Colon (tissue), 2 donors: Measurements from ENCODE around the gene ST6GALNAC5.
"Not testable (repeated sequence)": the region's sequence is repeated elsewhere in the genome, so short reads cannot be mapped to it uniquely, and the experiment has no call there.

Source experiments
- FAIRE-seq: peaks from 2 replicates; lab custom pipeline; 2012; peaks lifted over from hg19 to GRCh38; lab: Jason Lieb, UNC
- donor health status: control.
- donor health status: control.

ST6GALNAC5 gene

GRCh38 chr1:76868154-76868882, 1.0 kb downstream of the ST6GALNAC5 start:
- FAIRE-seq = no peak

- FAIRE-seq = no peak
These were observed 1.6 kb downstream of the ST6GALNAC5 start for GRCh38 chr1:76868916-76869315.

- no peak for FAIRE-seq
These were observed 2.8 kb downstream of the ST6GALNAC5 start for GRCh38 chr1:76870037-76870436.

GRCh38 chr1:76871355-76871974, 4.2 kb downstream of the ST6GALNAC5 start:
- FAIRE-seq = no peak

- FAIRE-seq = no peak
These were observed 5.7 kb downstream of the ST6GALNAC5 start for GRCh38 chr1:76872944-76873343.

- FAIRE-seq = no peak
These were observed 9.5 kb downstream of the ST6GALNAC5 start for GRCh38 chr1:76876655-76877395.

GRCh38 chr1:76879014-76879413, 11.7 kb downstream of the ST6GALNAC5 start:
- not testable (repeated sequence) for FAIRE-seq

- FAIRE-seq = no peak
These were observed 14.5 kb downstream of the ST6GALNAC5 start for GRCh38 chr1:76881762-76882161.

- no peak for FAIRE-seq
These were observed 24.8 kb downstream of the ST6GALNAC5 start for GRCh38 chr1:76891931-76892622.

GRCh38 chr1:76892675-76893074, 25.4 kb downstream of the ST6GALNAC5 start:
- no peak for FAIRE-seq

GRCh38 chr1:76901158-76901767, 34.0 kb downstream of the ST6GALNAC5 start:
- FAIRE-seq = no peak

- FAIRE-seq = no peak
These were observed 38.8 kb downstream of the ST6GALNAC5 start for GRCh38 chr1:76905876-76906595.

- FAIRE-seq = no peak
These were observed 42.0 kb downstream of the ST6GALNAC5 start for GRCh38 chr1:76909311-76909710.

GRCh38 chr1:76919085-76919484, 51.8 kb downstream of the ST6GALNAC5 start:
- FAIRE-seq = no peak

- FAIRE-seq = no peak
These were observed 54.3 kb downstream of the ST6GALNAC5 start for GRCh38 chr1:76921590-76921989.

- FAIRE-seq = no peak
These were observed 58.5 kb downstream of the ST6GALNAC5 start for GRCh38 chr1:76925825-76926224.

GRCh38 chr1:76928522-76928921, 61.2 kb downstream of the ST6GALNAC5 start:
- no peak for FAIRE-seq

- FAIRE-seq = no peak
These were observed 61.9 kb downstream of the ST6GALNAC5 start for GRCh38 chr1:76929136-76929535.

- no peak for FAIRE-seq
These were observed 66.9 kb downstream of the ST6GALNAC5 start for GRCh38 chr1:76933847-76934815.

GRCh38 chr1:76938304-76938703, 71.0 kb downstream of the ST6GALNAC5 start:
- FAIRE-seq = no peak
